Mucosa of descending colon (tissue), 3 donors: ENCODE results near the gene ZC3H14. TPM values are rescaled to one million over a fixed set of nuclear protein-coding genes. Genes with fewer than 3 reads are reported as not detected.

Experiments used
- ATAC-seq: fragments of 200-7000 bp; cut with Tn5 transposase; one replicate; pipeline ENCODE4 v1.9.1; 2020; ENCODE audit warnings: mild to moderate bottlenecking, moderate library complexity
- DNase-seq, 3 donors: peaks; one replicate each; pipeline ENCODE4 v3.0.0-alpha.2; 2020
- H3K36me3 ChIP-seq: fragments of 200-600 bp; one replicate; pipeline ENCODE4 v1.8.0; 2021; ENCODE audit warnings: low read depth, mild to moderate bottlenecking
- H3K4me1 ChIP-seq: fragments of 200-600 bp; one replicate; pipeline ENCODE4 v1.8.0; 2021; ENCODE audit warnings: low read depth, mild to moderate bottlenecking
- H3K4me3 ChIP-seq: fragments of 200-600 bp; one replicate; pipeline ENCODE4 v1.8.0; 2021; ENCODE audit warnings: mild to moderate bottlenecking
- H3K9me3 ChIP-seq: fragments of 200-600 bp; one replicate; pipeline ENCODE4 v1.8.0; 2021; ENCODE audit warnings: mild to moderate bottlenecking
- intact Hi-C, 2 donors: fragments of 100-400 bp; cut with DNase I in 1 of 2; cut with micrococcal nuclease in 1 of 2; formaldehyde crosslinking; loops; one replicate each; pipeline versions ENCODE4 v1.11.0 to v1.11.1; 2022; cut with DNase I, micrococcal nuclease
- total RNA-seq, 3 donors: library from RNA; stranded (reverse); fragmentation: NEBNext Ultra II Directional in 2 of 3; extraction: Animal tissue kit (Norgen Biotek cat#: 25700) in 2 of 3; gene quantifications; one replicate each; pipeline versions ENCODE4 v1.2.1 to v1.2.4, GENCODE V29; 2021 to 2023
- TF ChIP-seq, protein P1 (sequence below): fragments of 200-600 bp; IDR thresholded peaks from one replicate; pipeline ENCODE4 v1.8.0; 2022; ENCODE audit warnings: antibody characterized with exemption, mild to moderate bottlenecking
- donor health status: DM: no; HTN: no; CAD: no; lungs with moderate emphysema.
- donor health status: DM: no; HTN: no; CAD: no.
- donor health status: DM: no; HTN: yes; CAD: no.

The ZC3H14 gene
- total RNA-seq, 3 donors from 2014 or later = 55.9 to 72.9 (median 70.7) TPM

- peaks cover 33% of the 10 kb centered on the region for H3K4me1 ChIP-seq
- TF ChIP-seq, protein P1, sequence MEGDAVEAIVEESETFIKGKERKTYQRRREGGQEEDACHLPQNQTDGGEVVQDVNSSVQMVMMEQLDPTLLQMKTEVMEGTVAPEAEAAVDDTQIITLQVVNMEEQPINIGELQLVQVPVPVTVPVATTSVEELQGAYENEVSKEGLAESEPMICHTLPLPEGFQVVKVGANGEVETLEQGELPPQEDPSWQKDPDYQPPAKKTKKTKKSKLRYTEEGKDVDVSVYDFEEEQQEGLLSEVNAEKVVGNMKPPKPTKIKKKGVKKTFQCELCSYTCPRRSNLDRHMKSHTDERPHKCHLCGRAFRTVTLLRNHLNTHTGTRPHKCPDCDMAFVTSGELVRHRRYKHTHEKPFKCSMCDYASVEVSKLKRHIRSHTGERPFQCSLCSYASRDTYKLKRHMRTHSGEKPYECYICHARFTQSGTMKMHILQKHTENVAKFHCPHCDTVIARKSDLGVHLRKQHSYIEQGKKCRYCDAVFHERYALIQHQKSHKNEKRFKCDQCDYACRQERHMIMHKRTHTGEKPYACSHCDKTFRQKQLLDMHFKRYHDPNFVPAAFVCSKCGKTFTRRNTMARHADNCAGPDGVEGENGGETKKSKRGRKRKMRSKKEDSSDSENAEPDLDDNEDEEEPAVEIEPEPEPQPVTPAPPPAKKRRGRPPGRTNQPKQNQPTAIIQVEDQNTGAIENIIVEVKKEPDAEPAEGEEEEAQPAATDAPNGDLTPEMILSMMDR = no peak
- no peak overlapping the region for H3K4me3 ChIP-seq
- H3K9me3 ChIP-seq = no peaks in the 10 kb centered on the region
- intact Hi-C loops = no loop called here
- DNase-seq (no peak), ATAC-seq (no peak)
- H3K36me3 ChIP-seq = no peaks in the 10 kb centered on the region
These were observed 27.0 kb upstream of the ZC3H14 start for GRCh38 chr14:88535813-88536212.

- TF ChIP-seq, protein P1 = no peak
- DNase-seq (no peak), ATAC-seq (no peak)
- peaks cover 38% of the 10 kb centered on the region for H3K4me1 ChIP-seq
- H3K36me3 ChIP-seq = no peaks in the 10 kb centered on the region
- H3K9me3 ChIP-seq = no peaks in the 10 kb centered on the region
- H3K4me3 ChIP-seq = no peak overlapping the region
- intact Hi-C loops = no loop called here
These were observed 21.5 kb upstream of the ZC3H14 start for GRCh38 chr14:88541324-88541723.

- Histone ChIP-seq H3K4me1 (peaks cover 47% of the 10 kb centered on the region), H3K9me3 (no peaks in the 10 kb centered on the region), H3K36me3 (no peaks in the 10 kb centered on the region), H3K4me3 (no peak overlapping the region)
- TF ChIP-seq, protein P1 = no peak
- ATAC-seq (peak; percentile 83), DNase-seq (peak in 1 of 3 donors; percentile 64)
- intact Hi-C loops = no loop called here
These were observed 19.7 kb upstream of the ZC3H14 start for GRCh38 chr14:88542857-88543795.

DNA sequence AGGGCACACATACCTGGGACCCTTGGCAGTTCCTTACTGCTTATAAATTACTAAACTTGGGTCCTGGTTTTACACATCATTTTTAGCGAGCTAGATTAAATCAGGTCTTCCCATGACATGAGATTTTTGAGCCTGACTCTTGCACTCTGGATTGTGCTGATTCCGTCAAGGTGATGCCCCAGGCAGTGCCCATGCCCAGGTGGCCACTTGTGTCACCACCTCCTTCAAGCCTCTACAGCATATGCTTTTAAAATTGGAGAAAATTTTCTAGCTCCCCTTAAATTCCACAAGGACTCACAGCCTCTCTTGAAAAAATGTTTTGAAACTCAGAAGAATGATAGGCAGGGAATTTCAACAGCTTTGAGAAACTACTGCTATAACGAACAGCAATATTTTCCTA, 17.6 kb upstream of the ZC3H14 start:
- Histone ChIP-seq H3K4me1 (peaks cover 43% of the 10 kb centered on the region), H3K4me3 (no peak overlapping the region), H3K9me3 (no peaks in the 10 kb centered on the region), H3K36me3 (no peaks in the 10 kb centered on the region)
- TF ChIP-seq, protein P1 = no peak
- intact Hi-C loops = no loop called here
- no peak for ATAC-seq
- no peak for DNase-seq

- Histone ChIP-seq H3K36me3 (no peaks in the 10 kb centered on the region), H3K9me3 (no peaks in the 10 kb centered on the region), H3K4me1 (peaks cover 51% of the 10 kb centered on the region), H3K4me3 (no peak overlapping the region)
- ATAC-seq = peak; percentile 61
- DNase-seq = no peak
- intact Hi-C loops = no loop called here
- TF ChIP-seq, protein P1 = no peak
These were observed 16.0 kb upstream of the ZC3H14 start for GRCh38 chr14:88546621-88547385.
